ENCODE measurements around the gene FBXW11. TPM values are rescaled to one million over a fixed set of nuclear protein-coding genes. Genes with fewer than 3 reads are reported as not detected.

FBXW11 gene
- total and polyA plus RNA-seq, 12 donors: 6.8 to 89.0 (median 60.3) TPM

- 91 to 100% (median 98%) methylated on average over 2 of the region's 2 CpGs for WGBS, 4 donors
- no peak for DNase-seq
- peaks cover 0 to 12% of the 10 kb centered on the region in 2 donors for H3K4me1 ChIP-seq (replicated peaks in 1 of 2)
- peaks cover 0 to 9% of the 10 kb centered on the region in 2 donors for H3K36me3 ChIP-seq (replicated peaks in 1 of 2)
- intact Hi-C loops (cut with DNase I): loop anchor here in 1 of 2 donors (10.0 kb wide), 1 partner anchor 470 kb away; no protein-coding TSS in a partner anchor
- H3K4me3 ChIP-seq: no peak overlapping the region
- no peak overlapping the region for H3K27ac ChIP-seq
- H3K9me3 ChIP-seq (replicated peaks in 1 of 3): no peaks in the 10 kb centered on the region
- TF ChIP-seq CTCF (IDR thresholded peaks at IDR 0.05) (no peak), POLR2A (IDR thresholded peaks at IDR 0.05) (no peak)
- no peaks in the 10 kb centered on the region for H3K27me3 ChIP-seq
Measured at GRCh38 chr5:171895081-171895480, 111.4 kb downstream of the FBXW11 start.

- 88 to 94% (median 91%) methylated on average over 4 of the region's 4 CpGs for WGBS, 4 donors
- Histone ChIP-seq H3K27me3 (no peaks in the 10 kb centered on the region), H3K27ac (no peak overlapping the region), H3K4me1 (replicated peaks in 1 of 2) (peaks cover 0 to 8% of the 10 kb centered on the region in 2 donors), H3K9me3 (replicated peaks in 1 of 3) (no peaks in the 10 kb centered on the region), H3K4me3 (no peak overlapping the region), H3K36me3 (replicated peaks in 1 of 2) (peaks cover 0 to 9% of the 10 kb centered on the region in 2 donors)
- intact Hi-C loops (cut with DNase I): loop anchor here in 1 of 2 donors (10.0 kb wide), 1 partner anchor 469 kb away; no protein-coding TSS in a partner anchor
- no peak for DNase-seq
- no peak for TF ChIP-seq CTCF (IDR thresholded peaks at IDR 0.05)
- TF ChIP-seq POLR2A (IDR thresholded peaks at IDR 0.05): no peak
Measured at GRCh38 chr5:171893290-171893886, 113.0 kb downstream of the FBXW11 start.

- DNase-seq: no peak
- H3K36me3 ChIP-seq (replicated peaks in 1 of 2): peaks cover 0 to 9% of the 10 kb centered on the region in 2 donors
- H3K27me3 ChIP-seq: no peaks in the 10 kb centered on the region
- TF ChIP-seq POLR2A (IDR thresholded peaks at IDR 0.05): no peak
- no peak for TF ChIP-seq CTCF (IDR thresholded peaks at IDR 0.05)
- 78 to 82% (median 81%) methylated on average over 6 of the region's 6 CpGs for WGBS, 4 donors
- H3K4me3 ChIP-seq: no peak overlapping the region
- H3K27ac ChIP-seq: no peak overlapping the region
- no peaks in the 10 kb centered on the region for H3K9me3 ChIP-seq (replicated peaks in 1 of 3)
- intact Hi-C loops (cut with DNase I): loop anchor here in 1 of 2 donors (10.0 kb wide), 1 partner anchor 467 kb away; no protein-coding TSS in a partner anchor
- H3K4me1 ChIP-seq (replicated peaks in 1 of 2): peaks cover 0 to 7% of the 10 kb centered on the region in 2 donors
Measured at GRCh38 chr5:171891595-171891994, 114.8 kb downstream of the FBXW11 start.

GRCh38 chr5:171891150-171891549 lies 115.3 kb downstream of the FBXW11 start:
- H3K4me3 ChIP-seq: no peak overlapping the region
- H3K27ac ChIP-seq: no peak overlapping the region
- intact Hi-C loops (cut with DNase I): loop anchor here in 1 of 2 donors (10.0 kb wide), 1 partner anchor 466 kb away; no protein-coding TSS in a partner anchor
- H3K27me3 ChIP-seq: no peaks in the 10 kb centered on the region
- peaks cover 0 to 9% of the 10 kb centered on the region in 2 donors for H3K36me3 ChIP-seq (replicated peaks in 1 of 2)
- WGBS, 4 donors: 91 to 97% (median 95%) methylated on average over 4 of the region's 4 CpGs
- no peaks in the 10 kb centered on the region for H3K9me3 ChIP-seq (replicated peaks in 1 of 3)
- TF ChIP-seq CTCF (IDR thresholded peaks at IDR 0.05) (no peak), POLR2A (IDR thresholded peaks at IDR 0.05) (no peak)
- DNase-seq: no peak
- H3K4me1 ChIP-seq (replicated peaks in 1 of 2): peaks cover 0 to 2% of the 10 kb centered on the region in 2 donors

Measured in adrenal gland (tissue), 12 donors.